HepG2 (cell line): Measurements from ENCODE around the gene SLC22A31. TPM values are rescaled to one million over a fixed set of nuclear protein-coding genes. Genes with fewer than 3 reads are reported as not detected.
A peak's percentile ranks its signal among the peaks of the same experiment; 100 is the strongest.

Experiments
- AGO1 ChIP-seq: fragments of 200-400 bp; formaldehyde crosslinking; IDR thresholded peaks from 2 replicates; pipeline ENCODE4 v1.6.1; 2017; ENCODE audit warnings: mild to moderate bottlenecking, low read depth, low read length, moderate library complexity; ENCODE audit not compliant: poor library complexity, severe bottlenecking
- ATF3 ChIP-seq: sonication (generic); formaldehyde crosslinking; IDR thresholded peaks from 2 replicates; pipeline ENCODE4 v1.4.0; 2020; ENCODE audit warnings: missing genetic modification reagents
- BCL3 ChIP-seq: sonication (generic); formaldehyde crosslinking; IDR thresholded peaks from 2 replicates; pipeline ENCODE4 v1.5.1; 2020; ENCODE audit warnings: mild to moderate bottlenecking, missing genetic modification reagents, moderate library complexity
- ELF4 ChIP-seq: sonication (generic); formaldehyde crosslinking; IDR thresholded peaks from 2 replicates; pipeline ENCODE4 v1.5.0; 2020; ENCODE audit warnings: missing genetic modification reagents, mild to moderate bottlenecking, moderate library complexity, borderline replicate concordance
- GMEB1 ChIP-seq: sonication (generic); formaldehyde crosslinking; IDR thresholded peaks from 2 replicates; pipeline ENCODE4 v1.5.1; 2020; ENCODE audit warnings: missing genetic modification reagents, mild to moderate bottlenecking, borderline replicate concordance
- HNF4G ChIP-seq, 2 experiments: sonication (generic) in 1 of 2; formaldehyde crosslinking in 1 of 2; IDR thresholded peaks; 2 replicates each; pipeline versions ENCODE4 v1.4.0 to v1.6.1; 2011 to 2020; ENCODE audit warnings: borderline replicate concordance in 2 of 2, low read depth in 2 of 2, mild to moderate bottlenecking in 2 of 2, low read length in 1 of 2, missing genetic modification reagents in 1 of 2, moderate library complexity in 1 of 2
- IKZF4 ChIP-seq: sonication (generic); formaldehyde crosslinking; IDR thresholded peaks from 2 replicates; pipeline ENCODE4 v1.5.1; 2020; ENCODE audit warnings: borderline replicate concordance, mild to moderate bottlenecking, low read depth, missing genetic modification reagents; ENCODE audit errors: not compliant biosample characterization
- MYC ChIP-seq: sonication (generic); formaldehyde crosslinking; IDR thresholded peaks from 2 replicates; pipeline ENCODE4 v1.9.0; 2021; ENCODE audit warnings: missing genetic modification reagents, borderline replicate concordance
- POGZ ChIP-seq: sonication (generic); formaldehyde crosslinking; IDR thresholded peaks from 2 replicates; pipeline ENCODE4 v1.4.0; 2020; ENCODE audit warnings: mild to moderate bottlenecking, missing genetic modification reagents
- PREB ChIP-seq: sonication (generic); formaldehyde crosslinking; IDR thresholded peaks from 2 replicates; pipeline ENCODE4 v1.4.0; 2020; ENCODE audit warnings: missing genetic modification reagents
- SMARCE1 ChIP-seq: fragments of 450-650 bp; IDR thresholded peaks from 2 replicates; pipeline ENCODE4 v1.6.1; 2017; ENCODE audit warnings: borderline replicate concordance
- SP140L ChIP-seq: sonication (generic); formaldehyde crosslinking; IDR thresholded peaks from 2 replicates; pipeline ENCODE4 v1.4.0; 2020; ENCODE audit warnings: missing genetic modification reagents, borderline replicate concordance
- TFDP2 ChIP-seq: sonication (generic); formaldehyde crosslinking; IDR thresholded peaks from 2 replicates; pipeline ENCODE4 v1.4.0; 2020; ENCODE audit warnings: missing genetic modification reagents
- ZNF18 ChIP-seq: sonication (generic); formaldehyde crosslinking; IDR thresholded peaks from 2 replicates; pipeline ENCODE4 v1.8.0; 2022; ENCODE audit warnings: mild to moderate bottlenecking, missing genetic modification reagents; ENCODE audit not compliant: insufficient replicate concordance
- ZNF232 ChIP-seq: sonication (generic); formaldehyde crosslinking; IDR thresholded peaks from 2 replicates; pipeline ENCODE4 v1.4.0; 2020; ENCODE audit warnings: missing genetic modification reagents, borderline replicate concordance
- ZNF333 ChIP-seq: sonication (generic); formaldehyde crosslinking; IDR thresholded peaks from 2 replicates; pipeline ENCODE4 v1.4.0; 2020; ENCODE audit warnings: mild to moderate bottlenecking, missing genetic modification reagents, borderline replicate concordance
- ZNF660 ChIP-seq: sonication (generic); formaldehyde crosslinking; IDR thresholded peaks from 2 replicates; pipeline ENCODE4 v1.5.1; 2020; ENCODE audit warnings: mild to moderate bottlenecking, low read depth, missing genetic modification reagents, borderline replicate concordance
- ZNF737 ChIP-seq: sonication (generic); formaldehyde crosslinking; IDR thresholded peaks from 2 replicates; pipeline ENCODE4 v1.5.0; 2020; ENCODE audit warnings: missing genetic modification reagents, mild to moderate bottlenecking, borderline replicate concordance
- ZNF788 ChIP-seq: sonication (generic); formaldehyde crosslinking; IDR thresholded peaks from 2 replicates; pipeline ENCODE4 v1.5.0; 2020; ENCODE audit warnings: mild to moderate bottlenecking, missing genetic modification reagents, borderline replicate concordance
- ZSCAN21 ChIP-seq: sonication (generic); formaldehyde crosslinking; IDR thresholded peaks from 2 replicates; pipeline ENCODE4 v1.8.0; 2022; ENCODE audit warnings: mild to moderate bottlenecking, missing genetic modification reagents, moderate library complexity, borderline replicate concordance
- polyA plus RNA-seq, 8 experiments: library from polyadenylated mRNA; depleted of rRNA in 3 of 8; stranded (reverse) in 7 of 8; unstranded in 1 of 8; fragments of >200 nt; fragmentation: Illumina TruSeq in 4 of 8; extraction: Trizol in 4 of 8; gene quantifications; 2 replicates each; pipeline versions ENCODE4 v1.2.1 to v1.2.3, GENCODE V29; 2011 to 2016; ENCODE audit warnings: low read depth in 4 of 8, missing spikeins in 1 of 8, mixed read lengths in 1 of 8; ENCODE audit not compliant: insufficient read depth in 1 of 8
- total RNA-seq, 5 experiments: library from RNA; depleted of rRNA; stranded (reverse); fragments of >200 nt; fragmentation: Illumina TruSeq; extraction: Trizol; gene quantifications; 2 replicates each; pipeline ENCODE4 v1.2.3, GENCODE V29; 2016; ENCODE audit warnings: low read depth in 1 of 5

SLC22A31 gene
- total and polyA plus RNA-seq, 2 of the 13 experiments (the other 11 are each of a cell fraction or from before 2014, with no cell fraction given), result 67.3 to 83.3 TPM

- peak; percentile 10 for TF ChIP-seq IKZF4 (CRISPR knock-in tag)
- TF ChIP-seq PREB (CRISPR knock-in tag), result no peak
- no peak for TF ChIP-seq ELF4 (CRISPR knock-in tag)
- no peak for TF ChIP-seq ZNF18 (CRISPR knock-in tag)
- TF ChIP-seq SMARCE1, result no peak
- TF ChIP-seq ATF3, result no peak
- peak; percentile 77 for TF ChIP-seq MYC
- TF ChIP-seq ZSCAN21 (CRISPR knock-in tag), result peak; percentile 73; the same call in 1 of the 2 replicates
- TF ChIP-seq ZNF232 (CRISPR knock-in tag), result no peak
- TF ChIP-seq BCL3 (CRISPR knock-in tag), result no peak
- TF ChIP-seq TFDP2, result peak; percentile 69; the same call in 1 of the 2 replicates
- peak; percentile 59 for TF ChIP-seq POGZ (CRISPR knock-in tag)
- no peak; the same call in 1 of the 2 replicates for TF ChIP-seq ZNF333
- peak; percentile 52; the same call in 1 of the 2 replicates for TF ChIP-seq HNF4G (IDR thresholded peaks at IDR 0.05; ENCODE audit: borderline replicate concordance, low read depth, low read length)
- TF ChIP-seq HNF4G (CRISPR knock-in tag; IDR thresholded peaks at IDR 0.05; ENCODE audit: borderline replicate concordance, low read depth), result peak; percentile 80; the same call in 1 of the 2 replicates
- TF ChIP-seq AGO1, result no peak
- 0 out of 2 replicates have a peak, but pooled peaks have one; percentile 48 for TF ChIP-seq SP140L (CRISPR knock-in tag)
- TF ChIP-seq ZNF737 (CRISPR knock-in tag), result no peak
- peak; percentile 98 for TF ChIP-seq ZNF788 (CRISPR knock-in tag)
- peak; percentile 58 for TF ChIP-seq GMEB1 (CRISPR knock-in tag)
- no peak for TF ChIP-seq ZNF660 (CRISPR knock-in tag)
These were observed 32.9 kb downstream of the SLC22A31 start (continued) for GRCh38 chr16:89167425-89167941.
